Activated CD4-positive, alpha-beta T cell treated with anti-CD3 and anti-CD28 coated beads, Interleukin-2, amount 50 U/mL, for 48 hours (primary cell): ENCODE measurements around the gene ZDHHC19.
A peak's percentile ranks its signal among the peaks of the same experiment; 100 is the strongest.
"Not testable (repeated sequence)": the region's sequence is repeated elsewhere in the genome, so short reads cannot be mapped to it uniquely, and the experiment has no call there.

Source experiments
- DNase-seq, 2 experiments: peaks; one replicate each; pipeline ENCODE4 v3.0.0-alpha.2; 2020

Gene ZDHHC19

GRCh38 chr3:196177567-196177966 lies 33.6 kb downstream of the ZDHHC19 start:
- DNase-seq: no peak

GRCh38 chr3:196175722-196176121 lies 35.5 kb downstream of the ZDHHC19 start:
- no peak for DNase-seq

GRCh38 chr3:196175116-196175625 lies 36.0 kb downstream of the ZDHHC19 start:
- DNase-seq: no peak

GRCh38 chr3:196174652-196175051 lies 36.5 kb downstream of the ZDHHC19 start:
- DNase-seq: no peak

GRCh38 chr3:196170296-196170695 lies 40.9 kb downstream of the ZDHHC19 start:
- not testable (repeated sequence) for DNase-seq

GRCh38 chr3:196169836-196170240 lies 41.4 kb downstream of the ZDHHC19 start:
- DNase-seq: no peak

GRCh38 chr3:196168808-196169391 lies 42.3 kb downstream of the ZDHHC19 start:
- no peak for DNase-seq

GRCh38 chr3:196166741-196167140 lies 44.5 kb downstream of the ZDHHC19 start:
- DNase-seq: peak; percentile 49 to 61

GRCh38 chr3:196165850-196166249 lies 45.4 kb downstream of the ZDHHC19 start:
- no peak for DNase-seq

GRCh38 chr3:196165006-196165575 lies 46.1 kb downstream of the ZDHHC19 start:
- DNase-seq: not testable (repeated sequence)

GRCh38 chr3:196164576-196164975 lies 46.6 kb downstream of the ZDHHC19 start:
- DNase-seq: no peak

GRCh38 chr3:196163666-196164493 lies 47.3 kb downstream of the ZDHHC19 start:
- DNase-seq: no peak

GRCh38 chr3:196163212-196163611 lies 48.0 kb downstream of the ZDHHC19 start:
- DNase-seq: no peak

- no peak for DNase-seq
These were observed 48.5 kb downstream of the ZDHHC19 start for GRCh38 chr3:196162679-196163078.

GRCh38 chr3:196159952-196160804 lies 51.0 kb downstream of the ZDHHC19 start:
- peak; percentile 13 to 34 for DNase-seq

- DNase-seq: no peak
These were observed 51.7 kb downstream of the ZDHHC19 start for GRCh38 chr3:196159526-196159925.

GRCh38 chr3:196156160-196156559 lies 55.0 kb downstream of the ZDHHC19 start:
- DNase-seq: no peak

GRCh38 chr3:196150481-196150880 lies 60.7 kb downstream of the ZDHHC19 start:
- no peak for DNase-seq

GRCh38 chr3:196149831-196150301 lies 61.3 kb downstream of the ZDHHC19 start:
- DNase-seq: no peak

GRCh38 chr3:196149375-196149774 lies 61.8 kb downstream of the ZDHHC19 start:
- DNase-seq: no peak
